Neural progenitor cell (in vitro differentiated cells): ENCODE results near the gene MKNK1.

Source experiments
- EZH2 ChIP-seq: fragments of 200-600 bp; sonication (generic); IDR thresholded peaks from 2 replicates; pipeline ENCODE4 v1.6.1; 2017; ENCODE audit warnings: antibody characterized with exemption, mild to moderate bottlenecking, moderate library complexity
- EZH2phosphoT487 ChIP-seq: fragments of 200-600 bp; sonication (generic); IDR thresholded peaks from 2 replicates; pipeline ENCODE4 v1.6.1; 2017; ENCODE audit warnings: antibody characterized with exemption
- TF ChIP-seq, protein P1 (sequence below): fragments of 200-600 bp; sonication (generic); IDR thresholded peaks from 2 replicates; pipeline ENCODE4 v1.5.1; 2017; ENCODE audit warnings: antibody characterized with exemption, mild to moderate bottlenecking

DNA sequence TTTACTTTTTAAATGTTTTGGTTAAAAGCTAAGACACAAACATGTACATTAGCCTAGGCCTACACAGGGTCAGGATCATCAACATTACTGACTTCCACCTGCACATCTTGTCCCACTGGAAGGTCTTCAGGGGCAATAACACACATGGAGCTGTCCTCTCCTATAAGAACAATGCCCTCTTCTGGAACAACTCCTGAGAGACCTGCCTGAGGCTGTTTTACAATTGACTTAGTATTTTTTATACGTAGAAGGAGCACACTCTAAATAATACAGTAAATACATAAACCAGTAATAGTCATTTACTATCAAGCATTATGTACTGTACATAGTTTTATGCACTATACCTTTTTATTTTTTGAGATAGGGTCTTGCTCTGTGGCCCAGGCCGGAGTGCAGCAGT is 26.7 kb upstream of the MKNK1 start:
- TF ChIP-seq, protein P1, sequence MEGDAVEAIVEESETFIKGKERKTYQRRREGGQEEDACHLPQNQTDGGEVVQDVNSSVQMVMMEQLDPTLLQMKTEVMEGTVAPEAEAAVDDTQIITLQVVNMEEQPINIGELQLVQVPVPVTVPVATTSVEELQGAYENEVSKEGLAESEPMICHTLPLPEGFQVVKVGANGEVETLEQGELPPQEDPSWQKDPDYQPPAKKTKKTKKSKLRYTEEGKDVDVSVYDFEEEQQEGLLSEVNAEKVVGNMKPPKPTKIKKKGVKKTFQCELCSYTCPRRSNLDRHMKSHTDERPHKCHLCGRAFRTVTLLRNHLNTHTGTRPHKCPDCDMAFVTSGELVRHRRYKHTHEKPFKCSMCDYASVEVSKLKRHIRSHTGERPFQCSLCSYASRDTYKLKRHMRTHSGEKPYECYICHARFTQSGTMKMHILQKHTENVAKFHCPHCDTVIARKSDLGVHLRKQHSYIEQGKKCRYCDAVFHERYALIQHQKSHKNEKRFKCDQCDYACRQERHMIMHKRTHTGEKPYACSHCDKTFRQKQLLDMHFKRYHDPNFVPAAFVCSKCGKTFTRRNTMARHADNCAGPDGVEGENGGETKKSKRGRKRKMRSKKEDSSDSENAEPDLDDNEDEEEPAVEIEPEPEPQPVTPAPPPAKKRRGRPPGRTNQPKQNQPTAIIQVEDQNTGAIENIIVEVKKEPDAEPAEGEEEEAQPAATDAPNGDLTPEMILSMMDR = no peak
- no peak for TF ChIP-seq EZH2
- TF ChIP-seq EZH2phosphoT487 = no peak
